Tibial nerve (tissue), 4 donors: Measurements from ENCODE around the gene CALB2.

Experiments used
- CTCF ChIP-seq, 5 experiments: fragments of 200-600 bp in 3 of 5; fragments of 450-650 bp in 2 of 5; sonication (generic) in 3 of 5; IDR thresholded peaks; one replicate each; pipeline ENCODE4 v1.5.1; 2016 to 2019; ENCODE audit warnings: antibody characterized with exemption in 5 of 5, mild to moderate bottlenecking in 3 of 5, moderate library complexity in 2 of 5
- EP300 ChIP-seq, 2 donors: sonication (generic); formaldehyde crosslinking; IDR thresholded peaks; one replicate each; pipeline ENCODE4 v1.6.1; 2017; ENCODE audit warnings: antibody characterized with exemption in 2 of 2, mild to moderate bottlenecking in 1 of 2
- POLR2A ChIP-seq, 2 donors: fragments of 450-650 bp; IDR thresholded peaks; one replicate each; pipeline ENCODE4 v1.6.1; 2017; ENCODE audit warnings: antibody characterized with exemption in 2 of 2, mild to moderate bottlenecking in 2 of 2, moderate library complexity in 2 of 2

GRCh38 chr16:71347146-71347545 is 11.4 kb upstream of the CALB2 start:
- no peak for TF ChIP-seq CTCF (IDR thresholded peaks at IDR 0.05)
- no peak for TF ChIP-seq EP300 (IDR thresholded peaks at IDR 0.05)
- TF ChIP-seq POLR2A (IDR thresholded peaks at IDR 0.05) = no peak
